Breast epithelium (tissue), 3 donors: Measurements from ENCODE around the gene CCDC80.

ENCODE experiments used
- POLR2A ChIP-seq: fragments of 450-650 bp; IDR thresholded peaks from one replicate; pipeline ENCODE4 v1.6.1; 2016; ENCODE audit warnings: antibody characterized with exemption, mild to moderate bottlenecking, moderate library complexity
- POLR2AphosphoS5 ChIP-seq, 3 donors: sonication (generic); formaldehyde crosslinking; IDR thresholded peaks; one replicate each; pipeline ENCODE4 v1.6.1; 2017; ENCODE audit warnings: antibody characterized with exemption in 3 of 3
- TF ChIP-seq, protein P1 (sequence below), 3 donors: fragments of 450-650 bp; IDR thresholded peaks; one replicate each; pipeline ENCODE4 v1.5.1; 2016 to 2017; ENCODE audit warnings: antibody characterized with exemption in 3 of 3, mild to moderate bottlenecking in 3 of 3, moderate library complexity in 3 of 3

DNA sequence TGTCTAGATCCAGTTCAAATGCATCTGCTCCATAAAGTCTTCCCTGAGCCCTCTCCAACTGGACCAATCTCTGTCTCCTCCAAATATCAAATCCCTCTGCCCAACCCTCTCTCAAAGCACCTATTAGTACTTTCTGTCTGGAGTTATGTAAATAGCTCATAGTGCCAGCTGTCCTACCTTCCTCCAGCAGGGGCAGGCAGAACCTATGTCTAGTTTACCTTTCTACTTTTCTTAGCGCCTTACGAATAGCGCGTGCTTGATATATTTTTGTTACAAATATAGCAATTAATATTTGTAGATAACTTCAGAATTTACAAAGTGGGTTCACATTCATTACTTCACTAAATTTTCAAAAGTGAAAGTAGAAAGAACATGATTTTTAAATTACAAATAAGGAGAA, 14.0 kb upstream of the CCDC80 start:
- TF ChIP-seq, protein P1, sequence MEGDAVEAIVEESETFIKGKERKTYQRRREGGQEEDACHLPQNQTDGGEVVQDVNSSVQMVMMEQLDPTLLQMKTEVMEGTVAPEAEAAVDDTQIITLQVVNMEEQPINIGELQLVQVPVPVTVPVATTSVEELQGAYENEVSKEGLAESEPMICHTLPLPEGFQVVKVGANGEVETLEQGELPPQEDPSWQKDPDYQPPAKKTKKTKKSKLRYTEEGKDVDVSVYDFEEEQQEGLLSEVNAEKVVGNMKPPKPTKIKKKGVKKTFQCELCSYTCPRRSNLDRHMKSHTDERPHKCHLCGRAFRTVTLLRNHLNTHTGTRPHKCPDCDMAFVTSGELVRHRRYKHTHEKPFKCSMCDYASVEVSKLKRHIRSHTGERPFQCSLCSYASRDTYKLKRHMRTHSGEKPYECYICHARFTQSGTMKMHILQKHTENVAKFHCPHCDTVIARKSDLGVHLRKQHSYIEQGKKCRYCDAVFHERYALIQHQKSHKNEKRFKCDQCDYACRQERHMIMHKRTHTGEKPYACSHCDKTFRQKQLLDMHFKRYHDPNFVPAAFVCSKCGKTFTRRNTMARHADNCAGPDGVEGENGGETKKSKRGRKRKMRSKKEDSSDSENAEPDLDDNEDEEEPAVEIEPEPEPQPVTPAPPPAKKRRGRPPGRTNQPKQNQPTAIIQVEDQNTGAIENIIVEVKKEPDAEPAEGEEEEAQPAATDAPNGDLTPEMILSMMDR (IDR thresholded peaks at IDR 0.05), result no peak
- no peak for TF ChIP-seq POLR2AphosphoS5 (IDR thresholded peaks at IDR 0.05)
- TF ChIP-seq POLR2A, result no peak
